IMR-90 (cell line): ENCODE data around the gene SMIM43. TPM values are rescaled to one million over a fixed set of nuclear protein-coding genes. Genes with fewer than 3 reads are reported as not detected.
A peak's percentile ranks its signal among the peaks of the same experiment; 100 is the strongest.

Experiments
- ATAC-seq: fragments of 200-7000 bp; cut with Tn5 transposase; 2 replicates; pipeline ENCODE4 v1.9.1; 2020; ENCODE audit warnings: low read depth, mild to moderate bottlenecking, moderate library complexity
- BruUV-seq: library from RNA; stranded (reverse); fragments of 400-500 nt; replicated peaks from 2 replicates; lab custom pipeline; 2021; lab: Mats Ljungman, UMichigan
- CTCF ChIA-PET: fragments of 300-600 bp; formaldehyde crosslinking; extraction: SDS; loops from one replicate; lab custom pipeline; 2021; ENCODE audit warnings: antibody characterized with exemption; lab: Yijun Ruan, JAX
- POLR2A ChIA-PET: fragments of 300-600 bp; sonication (Branson Sonifier 250); formaldehyde crosslinking; loops from one replicate; lab custom pipeline; 2022; ENCODE audit warnings: antibody characterized with exemption; ENCODE audit not compliant: unreplicated experiment; lab: Charles Lee
- DNase-seq: peaks from one replicate; pipeline ENCODE4 v3.0.0; 2013
- H2AFZ ChIP-seq: replicated peaks from 2 replicates; pipeline ENCODE3; 2013; ENCODE audit warnings: low read length, mild to moderate bottlenecking; ENCODE audit not compliant: poor library complexity
- H2AK5ac ChIP-seq: 2 replicates; pipeline ENCODE4 v1.6.1; 2013; ENCODE audit warnings: low read depth, low read length, inconsistent platforms
- H2AK9ac ChIP-seq: replicated peaks from 2 replicates; pipeline ENCODE3; 2013; ENCODE audit warnings: mild to moderate bottlenecking, low read depth, low read length, moderate library complexity; ENCODE audit not compliant: poor library complexity
- H2BK120ac ChIP-seq: 2 replicates; pipeline ENCODE4 v1.6.1; 2013; ENCODE audit warnings: low read depth, low read length, inconsistent platforms
- H2BK15ac ChIP-seq: 3 replicates; pipeline ENCODE4 v1.6.1; 2013; ENCODE audit warnings: low read depth, low read length, inconsistent platforms
- H2BK20ac ChIP-seq: 2 replicates; pipeline ENCODE4 v1.6.1; 2013; ENCODE audit warnings: low read depth, mild to moderate bottlenecking, inconsistent platforms, low read length, moderate library complexity
- H2BK5ac ChIP-seq: 2 replicates; pipeline ENCODE4 v1.6.1; 2013; ENCODE audit warnings: mild to moderate bottlenecking, low read depth, low read length, inconsistent platforms; ENCODE audit not compliant: poor library complexity, severe bottlenecking
- H3K14ac ChIP-seq: replicated peaks from 2 replicates; pipeline ENCODE4 v1.6.1; 2013; ENCODE audit warnings: low read depth, low read length, inconsistent platforms
- H3K18ac ChIP-seq: 2 replicates; pipeline ENCODE4 v1.6.1; 2013; ENCODE audit warnings: low read depth, low read length, control low read depth
- H3K23ac ChIP-seq: 2 replicates; pipeline ENCODE4 v1.6.1; 2013; ENCODE audit warnings: low read depth, low read length, inconsistent platforms
- H3K27ac ChIP-seq: 2 replicates; pipeline ENCODE4 v1.5.1; 2013; ENCODE audit warnings: mild to moderate bottlenecking, control low read depth, low read length; ENCODE audit not compliant: insufficient read depth
- H3K27me3 ChIP-seq: 2 replicates; pipeline ENCODE4 v1.6.1; 2013; ENCODE audit warnings: low read length; ENCODE audit not compliant: control insufficient read depth, insufficient read depth
- H3K36me3 ChIP-seq: 2 replicates; pipeline ENCODE4 v1.6.1; 2013; ENCODE audit warnings: low read length, mixed read lengths; ENCODE audit not compliant: control insufficient read depth, insufficient read depth
- H3K4ac ChIP-seq: 2 replicates; pipeline ENCODE4 v1.6.1; 2013; ENCODE audit warnings: low read depth, low read length, inconsistent platforms
- H3K4me1 ChIP-seq: 2 replicates; pipeline ENCODE4 v1.6.1; 2013; ENCODE audit warnings: low read length, mixed read lengths; ENCODE audit not compliant: control insufficient read depth, insufficient read depth
- H3K4me2 ChIP-seq: 2 replicates; pipeline ENCODE4 v1.6.1; 2013; ENCODE audit warnings: low read depth, mild to moderate bottlenecking, control low read depth, low read length, moderate library complexity
- H3K4me3 ChIP-seq: 2 replicates; pipeline ENCODE4 v1.5.1; 2013; ENCODE audit warnings: low read depth, mild to moderate bottlenecking, control low read depth, low read length, moderate library complexity; ENCODE audit not compliant: insufficient read depth
- H3K56ac ChIP-seq: 2 replicates; pipeline ENCODE4 v1.6.1; 2013; ENCODE audit warnings: low read length, inconsistent platforms; ENCODE audit not compliant: insufficient read depth; ENCODE audit errors: extremely low read depth
- H3K79me1 ChIP-seq, 2 experiments: 2 replicates each; pipeline ENCODE4 v1.6.1; 2013; ENCODE audit warnings: low read length in 2 of 2, inconsistent platforms in 1 of 2, low read depth in 1 of 2
- H3K9ac ChIP-seq: 2 replicates; pipeline ENCODE4 v1.6.1; 2013; ENCODE audit warnings: low read depth, low read length, control low read depth
- H3K9me1 ChIP-seq: 2 replicates; pipeline ENCODE4 v1.6.1; 2013; ENCODE audit warnings: low read length, inconsistent platforms; ENCODE audit not compliant: insufficient read depth
- H3K9me3 ChIP-seq: 2 replicates; pipeline ENCODE4 v1.6.1; 2013; ENCODE audit warnings: low read length; ENCODE audit not compliant: control insufficient read depth, insufficient read depth
- H4K20me1 ChIP-seq: 2 replicates; pipeline ENCODE4 v1.6.1; 2013; ENCODE audit warnings: low read length, inconsistent platforms; ENCODE audit not compliant: insufficient read depth
- H4K5ac ChIP-seq: 2 replicates; pipeline ENCODE4 v1.6.1; 2013; ENCODE audit warnings: mild to moderate bottlenecking, low read depth, low read length, control low read depth
- H4K8ac ChIP-seq, 2 experiments: 2 replicates each; pipeline ENCODE4 v1.6.1; 2013; ENCODE audit warnings: low read depth in 2 of 2, low read length in 2 of 2, control low read depth in 1 of 2, inconsistent platforms in 1 of 2
- H4K91ac ChIP-seq: 2 replicates; pipeline ENCODE4 v1.6.1; 2013; ENCODE audit warnings: low read depth, low read length, inconsistent platforms; ENCODE audit not compliant: insufficient read depth
- MAZ ChIP-seq: IDR thresholded peaks from 2 replicates; pipeline ENCODE4 v1.6.1; 2012; ENCODE audit warnings: low read depth, mild to moderate bottlenecking, low read length, improper control_type of control experiment, moderate library complexity, borderline replicate concordance
- NFE2L2 ChIP-seq: fragments of 150-350 bp; IDR thresholded peaks from 2 replicates; pipeline ENCODE4 v1.6.1; 2016; ENCODE audit warnings: low read depth, mild to moderate bottlenecking, low read length
- POLR2A ChIP-seq: IDR thresholded peaks from 2 replicates; pipeline ENCODE4 v1.6.1; 2012; ENCODE audit warnings: mild to moderate bottlenecking, low read depth, low read length
- RAD21 ChIP-seq: IDR thresholded peaks from 2 replicates; pipeline ENCODE4 v1.6.1; 2012; ENCODE audit warnings: low read length, improper control_type of control experiment
- SMC3 ChIP-seq: fragments of 150-350 bp; IDR thresholded peaks from 2 replicates; pipeline ENCODE4 v1.6.1; 2016; ENCODE audit warnings: low read depth, mild to moderate bottlenecking, antibody characterized with exemption, low read length, moderate library complexity
- USF2 ChIP-seq: fragments of 150-350 bp; IDR thresholded peaks from 2 replicates; pipeline ENCODE4 v1.6.1; 2017; ENCODE audit warnings: mild to moderate bottlenecking, antibody characterized with exemption, low read length, low read depth
- WGBS, 2 experiments: methylation state at CpG; one replicate each; pipeline versions ENCODE4 v1.1.5 to v1.1.7; 2013; ENCODE audit warnings: missing lambda C conversion rate in 2 of 2; ENCODE audit not compliant: insufficient read length in 1 of 2; ENCODE audit errors: extremely low coverage in 2 of 2; 5-methylcytosine and 5-hydroxymethylcytosine counted together
- dilution Hi-C: fragments of 300-500 bp; cut with HindIII; formaldehyde crosslinking; loops from one replicate; pipeline ENCODE4 v1.14.3; 2018; ENCODE audit warnings: low sequenced_read_pairs; ENCODE audit not compliant: unreplicated experiment
- in situ Hi-C: fragments of 300-500 bp; cut with MboI; formaldehyde crosslinking; loops from 3 replicates; pipeline ENCODE4 v1.14.3; 2019; ENCODE audit warnings: low sequenced_read_pairs, inconsistent platforms, mixed read lengths
- intact Hi-C: fragments of 100-400 bp; cut with micrococcal nuclease; formaldehyde crosslinking; loops from 2 replicates; pipeline ENCODE4 v1.10.0; 2022
- polyA plus RNA-seq, 3 experiments: library from polyadenylated mRNA; depleted of rRNA; stranded (reverse); fragments of >200 nt; gene quantifications; 2 replicates each; pipeline ENCODE4 v1.2.3, GENCODE V29; 2012; ENCODE audit warnings: low replicate concordance in 1 of 3
- total RNA-seq: library from RNA; depleted of rRNA; stranded (reverse); fragments of >200 nt; gene quantifications from 2 replicates; pipeline ENCODE4 v1.2.3, GENCODE V29; 2012

SMIM43 gene
- total and polyA plus RNA-seq, 2 of the 4 experiments (the other 2 are of a cell fraction), result 1.4 to 2.8 TPM

- Histone ChIP-seq H4K91ac (peak overlapping the region; percentile 100), H3K56ac (peak overlapping the region; percentile 94), H3K23ac (peak overlapping the region; percentile 98), H3K9ac (peak overlapping the region; percentile 59; the same call in 1 of the 2 replicates), H2BK5ac (peak overlapping the region; percentile 98), H3K4me2 (no peak overlapping the region; the same call in 1 of the 2 replicates), H4K8ac (peak overlapping the region; percentile 92 to 97), H3K9me3 (peaks cover 3% of the 10 kb centered on the region; the same call in 1 of the 2 replicates), H3K18ac (peak overlapping the region; percentile 77), H2BK15ac (peak overlapping the region; percentile 84; the same call in 2 of the 3 replicates), H3K27me3 (no peaks in the 10 kb centered on the region), H3K4me3 (no peak overlapping the region), H3K27ac (peak overlapping the region; percentile 66), H2BK120ac (peak overlapping the region; percentile 100), H3K14ac (peak overlapping the region; percentile 96), H3K9me1 (peaks cover 17% of the 10 kb centered on the region), H2BK20ac (peak overlapping the region; percentile 94), H2AFZ (peak overlapping the region; percentile 80), H3K4me1 (peaks cover 17% of the 10 kb centered on the region), H3K79me1 (peaks cover 0 to 21% of the 10 kb centered on the region in 2 experiments; a peak in 2 of 4 replicates), H3K4ac (peak overlapping the region; percentile 98), H3K36me3 (no peaks in the 10 kb centered on the region), H4K5ac (peak overlapping the region; percentile 85), H2AK9ac (peak overlapping the region; percentile 87), H2AK5ac (peak overlapping the region; percentile 89), H4K20me1 (no peaks in the 10 kb centered on the region)
- TF ChIP-seq NFE2L2 (peak; percentile 30; the same call in 1 of the 2 replicates), USF2 (no peak), MAZ (no peak), POLR2A (peak; percentile 46; the same call in 1 of the 2 replicates), RAD21 (no peak), SMC3 (no peak)
- dilution Hi-C loops (no loop called here), intact Hi-C loops (no loop called here), in situ Hi-C loops (no loop called here)
- no TSS peak for BruUV-seq
- peak; percentile 97 for DNase-seq
- ChIA-PET POLR2A (no interaction called here), CTCF (no interaction called here)
- ATAC-seq, result peak; percentile 91
- WGBS, 2 experiments, result 0% methylated on average over 2 of the region's 2 CpGs; no CpG with 5 or more reads in 1 of the 2 experiments
Measured at GRCh38 chr4:121784975-121785374, 20.0 kb upstream of the SMIM43 start.
